HG03025 (cell line): ENCODE measurements around the gene EPS8L3.

ENCODE experiments used
- ATAC-seq: cut with Tn5 transposase; IDR thresholded peaks from one replicate; pipeline ENCODE4 v1.9.1; 2021; ENCODE audit warnings: mild to moderate bottlenecking, moderate library complexity; ENCODE audit not compliant: unreplicated experiment, low FRiP score

The EPS8L3 gene

DNA sequence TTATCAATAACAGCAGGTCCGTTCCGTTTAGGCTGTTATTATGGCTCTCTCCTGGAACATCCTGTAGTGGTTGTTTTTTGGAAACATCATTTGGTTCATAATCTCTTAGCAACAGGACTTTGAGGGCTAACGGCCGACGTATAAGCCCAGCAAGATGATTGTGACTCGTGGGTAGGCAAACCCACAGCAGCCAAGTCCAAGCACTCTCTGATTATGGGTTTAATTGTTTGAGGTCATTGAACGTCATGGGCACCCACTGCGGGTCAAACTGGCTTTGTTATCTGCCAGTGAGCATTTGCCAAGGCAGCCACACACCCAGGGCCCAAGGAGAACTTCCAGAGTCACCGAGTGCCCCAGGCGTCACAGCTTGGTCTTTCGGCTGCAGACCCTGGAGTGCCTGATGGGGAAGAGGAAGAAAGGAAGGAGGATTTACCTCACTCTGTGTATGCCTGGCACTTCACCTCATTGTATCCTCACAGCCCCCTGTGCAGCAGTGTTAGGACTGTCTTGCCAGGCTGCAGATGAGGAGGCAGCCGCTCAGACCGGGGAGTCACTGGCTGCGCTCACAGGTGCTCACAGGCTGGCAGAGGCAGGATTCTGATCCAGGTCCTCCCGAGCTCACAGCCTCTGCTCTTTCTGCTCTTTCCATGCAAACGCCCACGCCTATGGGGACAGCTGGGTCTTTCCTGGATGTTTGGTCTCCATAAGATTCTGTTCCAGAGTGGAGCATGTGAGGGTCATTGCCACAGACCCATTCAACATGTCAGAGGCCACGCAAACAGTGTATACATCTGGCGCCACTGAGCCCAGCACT, 30.8 kb upstream of the EPS8L3 start:
- no peak for ATAC-seq

DNA sequence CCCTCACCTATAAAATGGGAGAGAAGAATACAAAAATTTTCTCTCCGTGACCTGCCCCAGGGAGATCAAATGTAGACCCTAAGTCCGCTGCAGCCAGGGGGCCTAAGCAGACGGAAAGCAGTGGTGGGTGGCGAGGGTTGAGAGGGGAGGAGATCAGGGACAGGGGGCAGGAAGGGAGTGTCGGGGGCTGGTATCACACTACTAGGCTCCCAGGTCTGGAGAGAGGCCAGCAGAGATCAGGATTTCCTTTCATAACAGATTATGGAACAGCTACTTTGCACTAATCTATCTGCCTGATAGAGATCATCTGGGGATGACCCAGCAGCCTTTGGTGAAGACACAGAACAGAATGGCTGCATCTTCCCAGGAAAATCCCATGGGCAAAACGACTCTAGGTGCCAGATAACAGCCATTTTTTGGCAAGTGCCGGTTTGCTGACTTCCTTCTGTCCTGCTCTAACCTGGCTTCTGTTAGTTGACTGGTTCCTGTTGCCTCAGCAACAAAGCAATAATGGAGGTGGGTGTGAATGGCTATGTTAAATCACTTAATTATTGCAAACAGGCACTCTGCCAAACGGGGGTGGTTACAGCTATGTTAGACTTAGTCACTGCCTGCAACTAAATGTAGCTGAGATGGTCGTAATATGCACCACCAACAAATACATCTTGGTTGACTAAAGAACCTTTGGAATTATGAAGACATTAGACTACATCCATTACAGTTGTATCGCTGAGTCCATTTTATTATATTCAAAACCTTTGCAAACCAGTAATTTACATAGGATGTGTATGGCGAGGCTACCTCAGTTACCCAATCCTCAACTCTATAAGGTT, 30.0 kb upstream of the EPS8L3 start:
- ATAC-seq: no peak

DNA sequence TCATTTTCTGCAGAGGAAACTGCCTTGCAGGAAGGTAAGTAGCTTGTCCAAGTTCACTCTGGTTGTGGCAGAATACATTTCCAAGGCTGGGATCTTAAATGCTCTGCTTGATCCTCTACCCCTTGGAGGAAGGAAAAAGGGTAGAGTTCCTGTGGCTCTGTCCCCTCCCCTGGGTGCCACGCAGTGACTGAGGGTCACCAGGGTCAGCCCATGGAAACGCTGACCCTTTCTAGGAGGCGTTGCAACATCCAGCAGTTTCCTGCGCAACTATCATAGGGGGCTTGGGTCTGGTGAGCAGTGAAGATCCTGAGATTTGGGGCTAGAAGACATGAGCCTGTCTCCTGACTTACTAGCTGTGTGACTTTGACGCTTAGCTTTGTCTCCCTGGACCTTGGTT, 29.4 kb upstream of the EPS8L3 start:
- no peak for ATAC-seq

DNA sequence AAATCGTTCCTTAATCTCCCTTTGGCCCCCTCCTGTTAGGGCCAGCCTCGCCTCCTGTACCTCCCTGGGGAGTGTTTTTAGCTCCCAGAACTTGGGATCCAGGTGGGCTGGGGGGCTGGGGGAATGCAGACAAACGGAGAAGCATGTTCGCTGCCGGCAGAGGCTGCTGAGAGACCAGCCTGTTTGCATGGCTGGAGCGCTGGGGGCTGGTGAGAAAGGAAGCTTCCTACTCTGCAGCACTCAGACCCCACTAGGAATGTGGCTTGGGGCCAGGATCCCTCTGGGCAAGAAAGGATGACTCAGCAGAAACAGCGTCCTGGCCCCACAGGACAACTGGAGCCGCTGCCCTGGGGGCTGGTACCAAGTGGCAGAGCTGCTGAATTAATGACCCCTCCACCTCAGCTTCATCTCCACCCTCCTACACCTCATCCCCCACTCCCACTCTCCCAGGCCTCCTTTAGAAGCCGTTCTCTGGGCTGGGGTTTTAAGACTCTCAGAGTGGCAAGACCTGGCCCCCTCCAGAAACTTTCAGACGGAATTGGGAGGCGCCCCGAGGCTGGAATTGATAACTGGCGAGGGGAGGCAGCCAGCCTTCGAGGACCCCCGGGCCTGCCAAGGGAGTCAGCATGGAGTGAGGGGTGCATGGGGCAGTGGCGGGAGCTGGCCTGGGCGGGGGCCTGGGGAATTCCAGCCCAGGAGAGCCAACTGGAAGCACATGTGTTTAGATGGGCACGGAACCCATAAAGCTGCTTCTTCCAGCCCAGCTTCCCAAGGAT, 28.5 kb upstream of the EPS8L3 start:
- no peak for ATAC-seq

DNA sequence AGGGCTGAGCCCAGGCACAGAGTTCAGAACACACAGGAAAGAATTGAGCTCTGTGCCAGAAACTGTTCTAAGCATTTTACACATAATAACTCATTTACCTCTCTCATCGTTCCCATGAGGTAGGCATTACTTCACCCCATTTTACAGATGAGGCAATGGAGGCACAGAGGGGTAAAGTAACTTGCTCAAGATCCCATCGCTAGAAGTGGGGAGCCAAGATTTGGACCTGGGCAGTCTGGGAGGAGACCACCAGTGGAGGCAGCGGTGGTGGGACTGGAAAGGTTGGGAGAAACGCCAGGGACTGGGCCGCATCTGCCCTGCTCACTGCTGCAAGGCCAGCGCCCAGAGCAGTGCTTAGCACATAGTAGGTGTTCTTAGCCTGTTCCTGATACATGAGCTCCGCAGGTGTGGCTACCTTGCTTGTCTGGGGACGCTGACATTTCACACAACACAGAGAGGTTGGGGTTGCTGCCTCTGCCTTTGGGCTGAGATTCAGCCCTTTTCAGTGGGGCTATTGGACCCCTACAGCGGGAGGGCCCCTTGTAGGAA, 27.8 kb upstream of the EPS8L3 start:
- ATAC-seq: no peak

DNA sequence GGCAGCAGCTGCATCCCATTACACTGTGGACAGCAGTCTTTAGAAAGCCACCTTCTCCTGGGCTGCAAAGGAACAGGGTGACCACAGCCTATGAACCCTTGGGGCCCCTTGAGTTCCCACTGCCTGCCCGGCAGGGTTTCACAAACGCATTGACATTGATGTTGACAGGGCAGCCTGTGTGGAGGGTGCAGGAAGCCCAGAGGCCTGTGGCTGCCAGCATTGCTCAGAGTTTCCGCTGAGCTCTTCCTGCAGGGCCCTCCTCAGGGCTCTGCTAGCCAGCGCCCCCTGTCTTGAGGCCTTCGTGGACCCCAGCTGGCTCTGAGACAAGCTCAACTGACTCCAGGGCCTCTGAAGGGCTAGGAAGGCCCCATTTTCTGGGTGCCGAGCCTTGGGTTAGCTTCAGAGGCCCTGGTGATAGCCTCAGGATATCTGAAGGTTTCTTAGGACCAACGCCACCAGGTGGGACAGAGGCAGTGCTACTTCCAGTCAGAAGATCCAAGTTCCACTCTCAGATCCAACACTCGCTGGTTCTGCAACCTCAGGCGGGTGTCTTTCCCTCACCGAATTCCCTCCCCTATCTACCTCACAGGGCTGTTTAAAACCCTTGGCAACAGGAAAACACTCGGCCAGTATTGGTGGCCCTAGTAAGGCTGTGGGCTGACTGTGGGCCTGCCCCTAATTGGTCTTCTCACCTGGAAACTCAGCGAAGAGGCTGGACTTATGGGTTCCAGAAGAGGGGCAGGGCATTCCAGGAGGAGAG, 27.2 kb upstream of the EPS8L3 start:
- ATAC-seq: no peak

DNA sequence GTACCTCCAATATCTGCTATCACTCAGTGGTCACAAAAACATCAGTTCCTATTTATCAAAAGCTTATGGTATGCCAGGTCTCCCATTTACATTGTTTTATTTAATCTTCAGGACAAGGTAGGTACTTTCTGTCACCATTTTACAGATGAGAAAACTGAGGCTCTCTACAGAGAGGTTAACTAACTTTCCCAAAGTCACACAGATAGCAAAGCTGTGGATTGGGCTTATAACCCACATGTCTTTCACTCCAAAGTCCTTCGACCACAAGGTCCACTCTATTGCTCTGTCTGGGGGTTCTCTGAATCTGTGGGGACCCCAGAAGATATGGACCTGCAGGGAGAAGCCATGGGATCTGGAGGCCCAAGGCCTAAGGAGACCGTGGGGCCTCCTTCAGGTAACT, 26.6 kb upstream of the EPS8L3 start:
- no peak for ATAC-seq

DNA sequence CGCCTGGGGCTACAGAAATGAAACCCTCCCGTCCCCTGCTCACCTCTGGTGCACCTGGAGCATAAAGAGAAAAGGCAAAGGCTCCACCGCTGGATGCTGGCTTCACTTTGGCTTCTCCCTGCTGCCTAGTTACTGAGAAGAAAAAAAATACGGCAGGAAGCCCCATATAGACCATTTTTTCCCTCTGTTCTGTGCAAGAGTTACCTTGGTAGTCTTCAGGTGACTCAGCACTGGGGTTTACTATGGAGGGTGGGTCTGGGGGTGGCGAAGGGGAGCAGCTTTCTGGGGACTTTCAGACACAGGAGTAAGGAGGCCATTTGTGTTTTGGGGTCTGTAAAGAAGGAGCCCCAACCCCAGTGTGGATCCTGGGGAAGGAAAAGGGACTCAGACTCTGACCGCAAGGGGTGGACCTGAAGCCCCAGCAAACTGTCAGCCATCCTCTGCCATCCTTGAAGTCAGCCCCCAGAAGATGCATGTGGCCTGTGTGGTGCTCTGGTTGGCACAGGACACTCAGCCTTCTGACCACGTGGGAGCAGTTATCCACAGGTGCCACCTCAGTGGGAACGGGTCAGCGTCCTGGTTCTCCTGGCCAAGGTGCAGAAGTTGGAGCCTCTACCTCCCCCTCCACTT, 25.9 kb upstream of the EPS8L3 start:
- ATAC-seq: no peak

DNA sequence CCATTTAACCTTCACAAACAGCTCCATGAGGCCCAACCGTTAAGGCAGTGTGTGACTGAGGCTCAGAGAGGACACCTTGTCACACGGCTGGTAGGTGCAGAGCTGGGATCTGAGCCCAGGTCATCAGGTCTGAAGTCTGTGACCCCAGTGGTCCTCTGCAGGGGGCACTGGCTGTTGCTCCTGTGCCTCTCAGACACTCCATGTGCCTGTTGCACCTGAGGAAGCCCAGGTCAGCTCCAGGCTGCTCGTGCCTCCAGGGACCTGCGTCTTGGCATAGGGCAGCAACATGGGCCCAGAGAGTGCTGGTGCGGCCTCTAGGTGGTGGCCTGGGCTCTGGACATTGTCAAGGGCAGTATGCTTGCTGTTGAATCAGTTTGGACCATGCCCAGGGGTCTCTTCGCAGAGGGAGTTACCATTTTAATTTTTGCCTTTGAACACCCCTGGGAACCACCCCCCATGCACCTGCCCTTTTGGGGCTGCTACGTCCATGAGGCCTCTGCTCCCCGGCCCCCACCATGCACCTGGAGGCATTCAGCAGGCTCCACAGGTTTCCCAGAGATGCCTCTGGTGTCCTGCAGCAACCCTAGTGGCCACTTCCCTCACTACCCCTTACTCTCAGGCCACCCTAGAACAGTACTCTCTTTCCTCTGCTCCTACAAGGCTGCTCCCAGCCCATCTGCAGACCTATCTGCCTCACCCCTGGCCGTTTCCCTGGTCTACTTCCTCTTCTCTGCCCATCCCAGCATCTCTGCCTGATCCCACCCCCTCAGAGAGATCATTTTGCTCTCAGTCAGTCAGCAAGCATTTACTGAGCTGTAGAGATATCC, 25.2 kb upstream of the EPS8L3 start:
- ATAC-seq: no peak

DNA sequence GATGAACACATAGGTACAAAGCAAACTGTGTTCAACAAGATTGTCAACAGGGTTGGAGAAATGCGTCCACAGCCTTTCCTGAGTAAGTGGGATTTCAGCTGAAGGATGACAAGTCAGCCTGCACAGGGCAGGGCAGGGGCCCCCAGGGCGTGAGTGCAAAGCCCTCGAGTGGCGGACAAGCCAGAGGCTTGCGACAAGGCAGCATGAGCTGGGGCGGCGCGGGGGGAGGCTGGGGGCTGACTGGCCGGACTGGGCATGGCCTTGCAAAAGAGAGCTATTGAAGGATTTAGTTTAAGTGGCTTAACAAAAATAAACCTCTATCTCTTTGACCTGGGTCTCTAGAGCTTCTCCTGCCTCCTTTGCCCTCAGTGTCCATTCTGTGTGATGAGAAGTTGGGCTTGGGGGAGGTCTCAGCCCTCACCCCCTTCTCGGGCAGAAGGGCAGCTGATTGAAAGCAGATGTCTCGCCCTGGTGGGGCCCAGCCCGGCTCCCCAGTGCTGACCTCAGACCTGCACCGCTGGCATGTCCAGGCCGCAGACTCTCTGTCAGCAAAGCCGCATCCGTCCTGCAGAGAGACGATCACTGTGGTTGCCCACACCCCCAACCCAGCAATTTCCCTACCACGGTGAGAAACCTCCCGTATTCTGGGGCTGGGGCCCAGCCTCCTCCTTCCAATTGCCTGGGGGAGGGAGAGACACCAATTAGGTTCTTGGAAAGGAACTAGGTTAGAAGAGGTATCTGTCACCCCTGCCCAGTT, 24.3 kb upstream of the EPS8L3 start:
- ATAC-seq: no peak

DNA sequence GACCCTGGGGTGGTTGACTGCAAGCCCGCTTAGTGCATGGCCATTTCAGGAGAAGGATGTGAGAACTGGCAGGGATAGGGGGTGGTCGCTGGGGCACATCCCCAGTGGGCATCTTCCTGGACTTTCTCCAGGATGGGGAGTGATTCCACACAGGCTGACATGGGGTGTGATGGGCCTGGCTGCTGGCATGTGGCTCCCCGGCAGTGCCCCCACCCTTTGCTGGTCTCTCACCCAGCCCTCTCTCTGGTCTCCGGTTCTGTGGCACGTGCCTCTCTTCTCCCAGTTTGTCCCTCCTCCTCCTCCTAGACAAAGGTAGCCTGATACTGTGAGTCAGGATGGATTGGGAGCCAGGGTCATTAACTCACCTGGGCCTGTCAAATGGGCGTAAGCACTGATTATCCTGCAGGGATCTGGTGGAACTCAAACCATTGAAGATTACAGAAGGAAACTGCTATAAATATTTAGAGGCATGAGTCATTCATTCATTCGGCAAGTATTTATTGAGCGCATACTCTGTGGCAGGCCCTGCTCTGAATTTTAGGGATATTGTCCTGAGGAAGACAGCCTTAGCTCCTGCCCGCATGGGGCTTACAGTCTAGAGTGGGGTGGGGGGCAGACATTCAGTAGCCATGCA, 23.6 kb upstream of the EPS8L3 start:
- no peak for ATAC-seq

DNA sequence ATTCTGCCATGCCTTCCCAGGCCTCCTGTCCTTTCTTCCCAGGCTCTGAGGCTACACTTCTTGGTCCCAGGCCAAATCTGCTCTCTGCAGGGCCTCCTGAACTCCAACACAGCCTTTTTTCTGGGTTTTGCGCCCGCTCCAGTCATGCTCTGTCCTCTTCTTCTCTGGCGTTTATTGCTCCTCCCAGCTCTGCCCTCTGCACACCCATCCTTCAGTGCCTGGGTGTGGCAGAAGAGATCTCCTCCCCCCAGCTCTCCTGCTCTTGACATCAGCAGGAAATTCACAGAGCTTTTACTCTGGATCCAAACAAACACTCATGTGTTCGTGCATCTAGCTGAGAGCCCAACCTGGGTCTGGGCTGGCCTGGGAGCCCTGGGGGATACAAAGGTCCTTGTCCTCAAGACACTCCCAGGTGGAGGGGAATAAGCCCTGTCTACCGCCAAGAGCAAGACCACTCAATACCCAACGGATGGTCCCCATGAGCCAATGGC, 22.9 kb upstream of the EPS8L3 start:
- ATAC-seq: no peak

DNA sequence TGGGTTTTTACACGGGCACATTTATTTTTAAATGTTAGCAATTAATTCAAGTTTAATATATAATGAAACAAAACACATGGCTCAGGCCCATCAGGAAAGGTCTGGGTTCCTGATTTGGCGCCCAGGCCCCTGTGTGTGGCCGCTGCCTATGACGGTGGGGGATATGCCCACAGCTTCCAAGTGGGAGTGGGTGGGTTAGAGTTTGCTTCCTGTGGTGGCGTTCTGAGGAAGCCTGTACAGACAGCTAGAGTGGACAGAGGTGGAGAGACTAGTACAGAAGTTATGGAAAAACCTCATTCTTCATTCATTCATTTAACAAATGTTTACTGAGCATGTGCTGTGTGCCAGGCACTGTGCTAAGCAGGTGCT, 22.4 kb upstream of the EPS8L3 start:
- no peak for ATAC-seq

DNA sequence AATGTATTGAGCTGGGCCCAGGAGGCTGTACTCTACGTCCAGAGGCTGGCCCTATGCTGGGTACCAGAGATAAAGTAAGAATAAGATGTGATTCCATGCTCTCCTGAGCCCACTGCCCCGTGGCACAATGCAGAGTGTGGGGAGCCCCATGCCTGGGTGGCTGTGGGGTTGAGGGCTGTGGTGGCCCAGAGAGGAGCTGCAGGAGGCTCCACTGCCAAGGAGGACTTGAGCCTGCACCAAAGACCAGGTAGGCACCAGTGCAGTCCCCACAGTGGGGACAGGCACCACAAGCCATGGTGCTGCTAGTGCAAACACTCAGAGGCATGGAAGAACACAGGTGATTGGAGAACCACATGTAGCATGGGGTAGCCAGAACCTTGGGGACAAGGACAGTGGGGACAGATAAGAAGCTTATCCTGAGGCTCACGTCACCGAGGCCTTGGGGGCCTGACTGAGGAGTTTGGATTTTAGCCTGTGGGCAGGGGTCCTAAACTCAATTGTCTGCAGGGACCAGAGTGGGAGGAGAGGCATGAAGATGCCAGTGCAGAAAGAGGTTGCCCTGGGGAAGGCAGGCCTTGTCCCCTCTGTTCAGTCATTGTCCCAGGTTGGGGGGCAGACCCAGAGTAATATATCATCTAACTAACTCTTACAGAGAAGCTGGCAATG, 21.9 kb upstream of the EPS8L3 start:
- no peak for ATAC-seq

DNA sequence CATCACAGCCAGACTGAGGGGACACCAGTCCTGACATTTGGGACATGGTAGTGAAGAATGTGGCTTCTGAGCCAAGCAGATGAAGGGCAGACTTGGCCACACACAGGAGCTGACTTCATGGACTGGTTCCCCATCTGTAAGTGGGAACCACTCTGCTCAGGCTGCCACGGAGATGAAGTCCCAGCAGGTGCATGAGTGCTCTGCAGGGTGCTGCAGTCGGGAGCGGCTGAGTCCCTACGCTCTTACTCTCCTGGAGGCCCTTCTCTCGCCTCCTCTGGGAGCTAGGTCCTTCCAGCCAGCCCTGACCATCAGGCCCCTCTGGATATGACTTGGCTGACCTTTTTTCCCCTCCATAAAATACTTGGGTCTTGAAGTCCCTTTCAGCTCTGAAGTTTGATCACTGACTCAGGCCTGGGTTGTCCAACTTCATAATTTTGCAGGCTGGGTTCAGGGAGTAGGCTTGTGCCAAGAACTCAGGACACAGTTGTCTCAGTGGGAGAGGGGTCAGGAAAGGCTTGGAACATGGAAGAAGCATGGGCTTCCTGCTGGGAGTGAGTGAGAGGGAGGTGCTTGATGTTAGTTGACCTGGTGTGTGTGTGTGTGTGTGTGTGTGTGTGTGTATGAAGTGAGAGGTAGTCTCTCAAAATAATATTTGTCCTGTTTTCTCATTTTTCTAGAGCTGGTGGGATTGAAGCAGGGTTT, 21.0 kb upstream of the EPS8L3 start:
- no peak for ATAC-seq

DNA sequence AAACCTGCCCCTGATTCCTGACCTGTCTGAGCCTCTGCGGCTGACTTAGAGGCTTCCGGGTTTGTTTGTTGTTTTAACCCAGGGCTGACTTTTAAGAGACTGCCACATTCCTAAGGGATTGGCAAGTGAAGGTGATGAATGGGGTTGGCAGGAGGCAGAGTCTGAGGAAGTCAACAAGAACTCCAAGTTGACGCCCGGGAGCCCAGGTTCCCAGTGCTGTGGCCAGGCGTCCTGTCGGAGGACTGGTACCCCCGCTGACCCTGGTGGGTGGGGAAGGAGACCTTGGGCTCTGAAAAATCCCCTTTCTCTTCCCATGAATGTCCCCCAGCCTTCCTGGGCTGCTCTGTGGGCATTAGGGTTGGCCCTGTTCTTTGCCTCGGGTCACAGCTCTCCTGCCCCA, 19.7 kb upstream of the EPS8L3 start:
- no peak for ATAC-seq
